Omental fat pad (tissue), 4 donors: ENCODE results near the gene DCAF7. TPM values are rescaled to one million over a fixed set of nuclear protein-coding genes. Genes with fewer than 3 reads are reported as not detected.

Experiments
- ATAC-seq: fragments of 150-250 bp; one replicate; pipeline ENCODE4 v1.9.1; 2016; ENCODE audit warnings: mild to moderate bottlenecking, moderate library complexity; ENCODE audit not compliant: low FRiP score
- DNase-seq: peaks from one replicate; pipeline ENCODE4 v3.0.0-alpha.2; 2019; ENCODE audit warnings: low spot score
- total RNA-seq, 4 donors: library from RNA; depleted of rRNA; stranded (reverse); fragments of >200 nt; gene quantifications; one replicate each; pipeline ENCODE4 v1.1.0, GENCODE V29; 2016
- TF ChIP-seq, protein P1 (sequence below), 3 donors: fragments of 450-650 bp; IDR thresholded peaks; one replicate each; pipeline ENCODE4 v1.5.1; 2016 to 2017; ENCODE audit warnings: antibody characterized with exemption in 3 of 3, mild to moderate bottlenecking in 3 of 3, moderate library complexity in 2 of 3

Gene DCAF7
- total RNA-seq, 4 donors from 2014 or later, result 18.8 to 29.3 (median 27.3) TPM

GRCh38 chr17:63531022-63531965 is 19.0 kb upstream of the DCAF7 start:
- ATAC-seq, result no peak
- no peak for DNase-seq
- TF ChIP-seq, protein P1, sequence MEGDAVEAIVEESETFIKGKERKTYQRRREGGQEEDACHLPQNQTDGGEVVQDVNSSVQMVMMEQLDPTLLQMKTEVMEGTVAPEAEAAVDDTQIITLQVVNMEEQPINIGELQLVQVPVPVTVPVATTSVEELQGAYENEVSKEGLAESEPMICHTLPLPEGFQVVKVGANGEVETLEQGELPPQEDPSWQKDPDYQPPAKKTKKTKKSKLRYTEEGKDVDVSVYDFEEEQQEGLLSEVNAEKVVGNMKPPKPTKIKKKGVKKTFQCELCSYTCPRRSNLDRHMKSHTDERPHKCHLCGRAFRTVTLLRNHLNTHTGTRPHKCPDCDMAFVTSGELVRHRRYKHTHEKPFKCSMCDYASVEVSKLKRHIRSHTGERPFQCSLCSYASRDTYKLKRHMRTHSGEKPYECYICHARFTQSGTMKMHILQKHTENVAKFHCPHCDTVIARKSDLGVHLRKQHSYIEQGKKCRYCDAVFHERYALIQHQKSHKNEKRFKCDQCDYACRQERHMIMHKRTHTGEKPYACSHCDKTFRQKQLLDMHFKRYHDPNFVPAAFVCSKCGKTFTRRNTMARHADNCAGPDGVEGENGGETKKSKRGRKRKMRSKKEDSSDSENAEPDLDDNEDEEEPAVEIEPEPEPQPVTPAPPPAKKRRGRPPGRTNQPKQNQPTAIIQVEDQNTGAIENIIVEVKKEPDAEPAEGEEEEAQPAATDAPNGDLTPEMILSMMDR (IDR thresholded peaks at IDR 0.05), result no peak

GRCh38 chr17:63533433-63534077 is 16.7 kb upstream of the DCAF7 start:
- no peak for DNase-seq
- ATAC-seq, result no peak
- TF ChIP-seq, protein P1 (IDR thresholded peaks at IDR 0.05), result no peak

DNA sequence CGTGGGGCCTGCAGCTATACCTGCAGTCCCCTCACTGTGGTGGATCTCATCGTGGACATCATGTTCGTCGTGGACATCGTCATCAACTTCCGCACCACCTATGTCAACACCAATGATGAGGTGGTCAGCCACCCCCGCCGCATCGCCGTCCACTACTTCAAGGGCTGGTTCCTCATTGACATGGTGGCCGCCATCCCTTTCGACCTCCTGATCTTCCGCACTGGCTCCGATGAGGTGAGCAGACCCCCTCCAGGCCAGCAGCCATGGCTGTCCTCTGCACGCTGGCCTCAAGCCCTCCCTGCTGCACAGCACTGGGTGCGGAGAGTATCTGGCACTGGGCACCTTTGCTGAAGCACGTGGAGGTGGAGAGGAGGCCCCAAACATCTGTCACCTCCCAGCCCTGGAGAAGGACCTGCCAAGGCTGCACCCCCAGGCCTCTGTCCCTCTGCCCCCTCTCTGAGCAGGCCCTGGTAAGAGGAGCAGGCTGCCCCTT is 16.2 kb upstream of the DCAF7 start:
- ATAC-seq (no peak), DNase-seq (no peak)
- TF ChIP-seq, protein P1 (IDR thresholded peaks at IDR 0.05), result no peak

DNA sequence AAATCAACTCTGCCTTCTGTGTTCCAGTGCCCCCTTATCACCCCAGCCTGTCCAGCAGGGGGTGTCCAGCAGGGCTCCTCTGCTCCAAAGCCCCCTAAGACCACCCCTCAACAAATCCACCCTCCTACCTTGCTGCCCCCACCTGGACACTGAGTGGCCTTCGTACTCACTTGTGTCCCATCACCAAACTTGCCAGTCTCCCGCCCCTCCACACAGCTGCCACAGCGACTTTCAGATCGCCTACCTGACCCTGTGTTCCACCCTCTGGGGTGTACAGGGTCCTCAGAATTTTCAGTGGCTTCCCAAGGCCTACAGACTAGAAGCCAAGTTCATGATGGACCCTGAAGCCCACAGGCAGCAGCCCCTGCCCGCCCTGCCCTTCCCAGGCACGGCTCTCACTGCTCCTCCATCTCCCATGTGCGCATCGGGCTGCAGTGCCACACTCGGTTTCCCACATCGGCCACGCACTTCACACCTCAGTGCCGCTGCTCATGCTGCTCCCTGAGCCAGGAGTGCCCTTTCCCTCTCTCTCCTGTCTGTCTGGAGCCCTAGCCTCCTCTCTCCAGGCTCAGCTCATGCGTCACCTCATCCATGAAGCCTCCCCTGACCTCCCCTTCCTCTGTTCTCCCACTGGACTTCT is 15.3 kb upstream of the DCAF7 start:
- ATAC-seq, result no peak
- TF ChIP-seq, protein P1 (IDR thresholded peaks at IDR 0.05), result no peak
- DNase-seq, result no peak

DNA sequence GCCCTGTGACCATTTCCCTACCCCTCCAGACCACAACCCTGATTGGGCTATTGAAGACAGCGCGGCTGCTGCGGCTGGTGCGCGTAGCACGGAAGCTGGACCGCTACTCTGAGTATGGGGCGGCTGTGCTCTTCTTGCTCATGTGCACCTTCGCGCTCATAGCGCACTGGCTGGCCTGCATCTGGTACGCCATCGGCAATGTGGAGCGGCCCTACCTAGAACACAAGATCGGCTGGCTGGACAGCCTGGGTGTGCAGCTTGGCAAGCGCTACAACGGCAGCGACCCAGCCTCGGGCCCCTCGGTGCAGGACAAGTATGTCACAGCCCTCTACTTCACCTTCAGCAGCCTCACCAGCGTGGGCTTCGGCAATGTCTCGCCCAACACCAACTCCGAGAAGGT is 14.6 kb upstream of the DCAF7 start:
- DNase-seq (no peak), ATAC-seq (no peak)
- TF ChIP-seq, protein P1 (IDR thresholded peaks at IDR 0.05), result no peak

GRCh38 chr17:63537001-63537400 is 13.3 kb upstream of the DCAF7 start:
- no peak for ATAC-seq
- TF ChIP-seq, protein P1 (IDR thresholded peaks at IDR 0.05), result no peak
- no peak for DNase-seq
